HG03354 (cell line): ENCODE measurements around the gene FAM78B.

Experiments used
- ATAC-seq: cut with Tn5 transposase; IDR thresholded peaks from one replicate; pipeline ENCODE4 v1.9.1; 2021; ENCODE audit warnings: mild to moderate bottlenecking; ENCODE audit not compliant: unreplicated experiment, poor library complexity, severe bottlenecking

FAM78B gene

GRCh38 chr1:166165661-166166328, 1.0 kb downstream of the FAM78B start:
- peak; percentile 11 for ATAC-seq

GRCh38 chr1:166164995-166165660, 1.7 kb downstream of the FAM78B start:
- peak; percentile 34 for ATAC-seq

GRCh38 chr1:166164646-166164994, 2.2 kb downstream of the FAM78B start:
- no peak for ATAC-seq

- no peak for ATAC-seq
These were observed 7.1 kb downstream of the FAM78B start for GRCh38 chr1:166159656-166160055.

- no peak for ATAC-seq
These were observed 10.1 kb downstream of the FAM78B start for GRCh38 chr1:166156674-166157073.

GRCh38 chr1:166155108-166155507, 11.7 kb downstream of the FAM78B start:
- ATAC-seq = no peak

GRCh38 chr1:166153525-166154314, 13.1 kb downstream of the FAM78B start:
- ATAC-seq = no peak

- no peak for ATAC-seq
These were observed 13.8 kb downstream of the FAM78B start for GRCh38 chr1:166152978-166153377.

GRCh38 chr1:166151804-166152203, 15.0 kb downstream of the FAM78B start:
- no peak for ATAC-seq

- ATAC-seq = no peak
These were observed 21.3 kb downstream of the FAM78B start for GRCh38 chr1:166145499-166145898.

GRCh38 chr1:166141969-166142368, 24.8 kb downstream of the FAM78B start:
- no peak for ATAC-seq

- no peak for ATAC-seq
These were observed 26.6 kb downstream of the FAM78B start for GRCh38 chr1:166140251-166140650.

GRCh38 chr1:166139735-166140134, 27.1 kb downstream of the FAM78B start:
- ATAC-seq = no peak

GRCh38 chr1:166136699-166137401, 30.0 kb downstream of the FAM78B start:
- no peak for ATAC-seq

GRCh38 chr1:166136222-166136621, 30.6 kb downstream of the FAM78B start:
- ATAC-seq = no peak

- no peak for ATAC-seq
These were observed 32.9 kb downstream of the FAM78B start for GRCh38 chr1:166133857-166134256.

- no peak for ATAC-seq
These were observed 33.4 kb downstream of the FAM78B start for GRCh38 chr1:166133276-166133841.

- no peak for ATAC-seq
These were observed 34.3 kb downstream of the FAM78B start for GRCh38 chr1:166132496-166132895.

- no peak for ATAC-seq
These were observed 37.8 kb downstream of the FAM78B start for GRCh38 chr1:166129006-166129405.

- ATAC-seq = no peak
These were observed 38.6 kb downstream of the FAM78B start for GRCh38 chr1:166128195-166128594.
